HG02759 (cell line): ENCODE data around the gene CYP17A1.
"Not testable (repeated sequence)": the region's sequence is repeated elsewhere in the genome, so short reads cannot be mapped to it uniquely, and the experiment has no call there.

Experiments used
- ATAC-seq: cut with Tn5 transposase; IDR thresholded peaks from one replicate; pipeline ENCODE4 v1.9.1; 2021; ENCODE audit warnings: mild to moderate bottlenecking, moderate library complexity; ENCODE audit not compliant: unreplicated experiment

Gene CYP17A1, protein sequence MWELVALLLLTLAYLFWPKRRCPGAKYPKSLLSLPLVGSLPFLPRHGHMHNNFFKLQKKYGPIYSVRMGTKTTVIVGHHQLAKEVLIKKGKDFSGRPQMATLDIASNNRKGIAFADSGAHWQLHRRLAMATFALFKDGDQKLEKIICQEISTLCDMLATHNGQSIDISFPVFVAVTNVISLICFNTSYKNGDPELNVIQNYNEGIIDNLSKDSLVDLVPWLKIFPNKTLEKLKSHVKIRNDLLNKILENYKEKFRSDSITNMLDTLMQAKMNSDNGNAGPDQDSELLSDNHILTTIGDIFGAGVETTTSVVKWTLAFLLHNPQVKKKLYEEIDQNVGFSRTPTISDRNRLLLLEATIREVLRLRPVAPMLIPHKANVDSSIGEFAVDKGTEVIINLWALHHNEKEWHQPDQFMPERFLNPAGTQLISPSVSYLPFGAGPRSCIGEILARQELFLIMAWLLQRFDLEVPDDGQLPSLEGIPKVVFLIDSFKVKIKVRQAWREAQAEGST

DNA sequence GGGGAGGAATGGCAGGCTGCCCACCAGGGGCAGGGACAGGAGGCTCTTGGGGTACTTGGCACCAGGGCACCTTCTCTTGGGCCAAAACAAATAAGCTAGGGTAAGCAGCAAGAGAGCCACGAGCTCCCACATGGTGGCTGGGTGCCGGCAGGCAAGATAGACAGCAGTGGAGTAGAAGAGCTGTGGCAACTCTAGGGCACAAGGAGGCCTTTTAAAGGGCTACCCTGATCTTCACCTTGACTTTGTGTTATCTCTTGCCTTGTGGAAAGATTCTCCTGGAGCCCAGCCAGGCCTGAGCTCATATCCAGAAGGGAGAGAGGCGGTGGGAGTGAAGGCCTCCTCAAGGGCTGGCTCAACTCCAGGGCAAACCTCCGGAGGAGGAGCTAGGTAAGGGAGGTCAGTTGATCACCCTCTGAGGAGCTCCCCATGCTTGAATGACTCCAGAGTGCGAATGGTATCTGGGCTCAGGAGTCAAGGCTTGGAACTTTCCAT, at the start of gene CYP17A1:
TSS of gene CYP17A1 (minus strand) at position 184 of the 492 bp plus-strand sequence. CDS start at position 132, 52 bp downstream.
- no peak for ATAC-seq

GRCh38 chr10:102880256-102880655, 43.0 kb upstream of the CYP17A1 start:
- ATAC-seq, result no peak

GRCh38 chr10:102878629-102879028, 41.4 kb upstream of the CYP17A1 start:
- no peak for ATAC-seq

GRCh38 chr10:102876747-102877153, 39.5 kb upstream of the CYP17A1 start:
- ATAC-seq, result no peak

GRCh38 chr10:102872163-102872562, 35.0 kb upstream of the CYP17A1 start:
- no peak for ATAC-seq

- no peak for ATAC-seq
Measured at GRCh38 chr10:102870221-102870620, 33.0 kb upstream of the CYP17A1 start.

- ATAC-seq, result no peak
Measured at GRCh38 chr10:102869258-102870198, 32.3 kb upstream of the CYP17A1 start, which contains the start of gene AS3MT. Gene AS3MT (plus strand): TSS chr10:102869470. CDS start chr10:102869593, 123 bp downstream.

DNA sequence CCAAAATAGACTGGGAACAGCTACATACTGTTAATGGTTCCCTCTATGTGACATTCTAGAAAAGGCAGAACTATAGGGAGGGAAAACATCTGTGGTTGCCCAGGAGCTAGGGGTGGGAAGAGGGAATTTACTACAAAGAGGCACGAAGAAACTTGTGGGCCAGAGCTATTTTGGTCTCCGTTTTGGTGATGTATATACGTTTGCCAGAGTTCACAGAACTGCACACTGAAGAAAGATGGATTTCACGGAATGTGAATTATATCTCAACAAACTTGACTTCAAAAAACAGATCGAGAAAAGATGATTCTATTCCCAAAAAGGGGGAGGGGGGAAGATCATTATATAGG, 31.7 kb upstream of the CYP17A1 start:
- ATAC-seq, result no peak

GRCh38 chr10:102865620-102866019, 28.4 kb upstream of the CYP17A1 start:
- no peak for ATAC-seq

GRCh38 chr10:102863660-102864059, 26.4 kb upstream of the CYP17A1 start:
- ATAC-seq, result no peak

DNA sequence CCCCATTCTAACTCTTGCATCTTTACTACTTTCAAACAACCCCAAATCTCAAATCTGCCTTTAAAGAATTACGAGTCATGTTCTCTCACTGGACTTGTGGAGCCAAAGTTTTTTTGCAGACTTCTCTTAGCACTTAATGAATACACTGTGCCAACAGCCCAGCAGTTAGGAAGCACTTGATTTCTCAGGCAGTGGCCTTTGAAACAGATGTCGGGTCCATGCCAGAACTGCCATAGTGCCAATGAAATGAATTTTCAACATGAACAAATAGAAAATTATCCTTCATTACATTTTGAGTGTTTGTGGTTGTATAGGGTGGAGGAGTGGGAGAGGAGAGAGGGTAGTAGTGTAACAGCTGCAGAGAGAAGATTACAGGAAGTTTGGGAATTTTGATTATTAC, 22.7 kb upstream of the CYP17A1 start:
- no peak for ATAC-seq

GRCh38 chr10:102856758-102857424, 19.7 kb upstream of the CYP17A1 start:
- ATAC-seq, result no peak

DNA sequence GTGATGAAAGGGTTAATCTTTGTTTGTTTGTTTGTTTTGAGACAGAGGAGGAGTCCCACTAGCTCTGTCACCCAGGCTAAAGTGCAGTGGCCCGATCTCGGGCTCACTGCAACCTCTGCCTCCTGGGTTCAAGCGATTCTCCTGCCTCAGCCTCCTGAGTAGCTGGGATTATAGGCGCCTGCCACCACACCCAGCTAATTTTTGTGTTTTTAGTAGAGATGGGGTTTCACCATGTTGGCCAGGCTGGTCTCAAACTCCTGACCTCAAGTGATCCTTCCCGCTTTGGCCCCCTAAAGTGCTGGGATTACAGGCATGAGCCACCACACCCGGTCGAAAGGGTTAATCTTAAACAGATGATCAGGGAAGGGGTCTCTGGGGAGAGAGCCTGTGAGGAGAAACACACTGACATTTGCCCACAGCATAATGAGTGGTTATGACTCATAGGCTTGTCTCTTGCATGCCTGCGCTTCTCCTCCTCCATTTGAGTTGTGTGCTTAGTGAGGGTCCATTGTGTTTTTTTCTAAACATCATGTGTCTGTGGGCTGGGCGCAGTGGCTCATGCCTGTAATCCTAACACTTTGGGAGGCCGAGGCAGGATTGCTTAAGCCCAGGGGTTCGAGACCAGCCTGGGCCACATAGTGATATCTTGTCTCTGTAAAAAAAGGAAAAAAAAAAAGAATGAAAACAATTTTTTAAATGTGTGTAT, 18.7 kb upstream of the CYP17A1 start:
- ATAC-seq, result not testable (repeated sequence)

GRCh38 chr10:102853237-102853636, 16.0 kb upstream of the CYP17A1 start:
- ATAC-seq, result not testable (repeated sequence)

DNA sequence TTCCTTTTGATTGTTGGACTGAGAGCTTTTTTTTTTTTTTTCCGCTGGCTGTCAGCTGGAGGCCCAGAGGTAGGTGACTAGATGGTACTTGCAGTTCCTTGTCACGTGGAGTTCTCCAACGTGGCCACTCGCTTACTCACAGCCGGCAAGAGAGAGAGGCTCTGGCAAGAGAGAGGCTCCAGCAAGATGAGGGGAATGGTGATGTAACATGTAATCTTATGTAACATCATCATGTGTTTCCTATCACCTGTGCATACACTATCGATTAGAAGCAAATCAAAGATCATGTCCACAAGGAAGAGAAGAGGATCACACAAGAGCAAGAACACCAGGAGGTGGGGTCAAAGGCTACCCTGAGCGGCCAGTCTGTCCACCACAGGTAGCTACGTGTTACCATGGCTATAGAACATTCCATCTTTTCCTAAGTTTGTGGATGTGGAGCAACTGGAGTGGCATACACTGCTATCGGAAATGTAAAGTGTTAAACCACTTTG, 12.9 kb upstream of the CYP17A1 start:
- ATAC-seq, result no peak

- no peak for ATAC-seq
Measured at GRCh38 chr10:102845352-102845902, 8.2 kb upstream of the CYP17A1 start.

- ATAC-seq, result not testable (repeated sequence)
Measured at GRCh38 chr10:102844190-102844776, 7.1 kb upstream of the CYP17A1 start.

- not testable (repeated sequence) for ATAC-seq
Measured at GRCh38 chr10:102843139-102843538, 5.9 kb upstream of the CYP17A1 start.

DNA sequence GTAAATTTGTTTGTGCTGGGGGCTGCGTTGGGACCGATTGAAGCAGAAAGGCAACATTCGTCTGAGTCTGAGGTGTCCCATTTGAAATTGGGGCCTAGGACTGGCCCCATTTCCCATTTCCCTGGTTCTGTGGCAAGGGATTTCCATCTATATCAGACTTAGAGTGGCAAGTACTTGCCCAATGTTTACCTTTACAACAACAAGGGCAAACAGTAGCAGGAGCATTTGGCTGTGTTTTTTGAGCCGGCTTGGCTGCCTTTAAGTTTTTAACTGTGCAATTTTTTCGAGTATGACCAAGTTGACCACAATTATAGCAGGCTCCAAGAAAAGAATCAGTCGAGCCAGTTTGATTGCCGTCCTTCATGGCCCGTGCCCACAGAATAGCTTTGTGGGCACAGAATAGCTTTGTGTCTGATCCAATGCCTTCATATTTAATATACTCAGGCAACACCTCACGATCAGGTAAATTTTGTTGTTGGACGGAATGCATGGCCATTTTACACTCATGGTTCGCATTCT, 4.7 kb upstream of the CYP17A1 start:
- ATAC-seq, result no peak
